CD14-positive monocyte (primary cell): ENCODE results near the gene CTBP2. TPM values are rescaled to one million over a fixed set of nuclear protein-coding genes. Genes with fewer than 3 reads are reported as not detected.

Experiments
- DNase-seq, 3 donors: peaks; one replicate each; pipeline ENCODE4 v3.0.0-alpha.2; 2011 to 2022
- H2AFZ ChIP-seq: 2 replicates; pipeline ENCODE4 v1.6.0; 2012; ENCODE audit warnings: mild to moderate bottlenecking, low read depth, low read length, inconsistent platforms; ENCODE audit not compliant: insufficient read depth, poor library complexity, severe bottlenecking
- H3K27ac ChIP-seq, 2 donors: 1 replicate in 1 of 2; 2 replicates in 1 of 2; pipeline ENCODE4 v1.5.1; 2012 to 2013; ENCODE audit warnings: low read length in 2 of 2, control low read depth in 1 of 2, inconsistent platforms in 1 of 2, low read depth in 1 of 2, mild to moderate bottlenecking in 1 of 2
- H3K27me3 ChIP-seq, 2 donors: one replicate each; pipeline versions ENCODE4 v1.6.0 to v1.6.1; 2011 to 2013; ENCODE audit warnings: low read length in 2 of 2; ENCODE audit not compliant: control insufficient read depth in 2 of 2, insufficient read depth in 2 of 2
- H3K36me3 ChIP-seq, 2 donors: replicated peaks in 1 of 2; 1 replicate in 1 of 2; 2 replicates in 1 of 2; pipeline versions ENCODE4 v1.5.1 to v1.6.1; 2012 to 2013; ENCODE audit warnings: low read length in 2 of 2, control low read depth in 1 of 2, inconsistent platforms in 1 of 2, mild to moderate bottlenecking in 1 of 2; ENCODE audit not compliant: insufficient read depth in 2 of 2, control insufficient read depth in 1 of 2
- H3K4me1 ChIP-seq, 2 donors: 1 replicate in 1 of 2; 2 replicates in 1 of 2; pipeline versions ENCODE4 v1.5.1 to v1.6.1; 2012 to 2013; ENCODE audit warnings: low read length in 2 of 2, control low read depth in 1 of 2, inconsistent platforms in 1 of 2, mild to moderate bottlenecking in 1 of 2, moderate library complexity in 1 of 2; ENCODE audit not compliant: insufficient read depth in 2 of 2, control insufficient read depth in 1 of 2
- H3K4me2 ChIP-seq: replicated peaks from 2 replicates; pipeline ENCODE3; 2012; ENCODE audit warnings: low read length, moderate library complexity, mild to moderate bottlenecking; ENCODE audit not compliant: poor library complexity, severe bottlenecking; ENCODE audit errors: extremely low read depth
- H3K4me3 ChIP-seq, 3 experiments: fragments of 200-600 bp in 1 of 3; sonication (generic) in 1 of 3; replicated peaks in 1 of 3; 1 replicate in 2 of 3; 2 replicates in 1 of 3; pipeline ENCODE4 v1.5.1; 2011 to 2013; ENCODE audit warnings: low read length in 3 of 3, mild to moderate bottlenecking in 3 of 3, control low read depth in 2 of 3, low read depth in 2 of 3, inconsistent platforms in 1 of 3, moderate library complexity in 1 of 3
- H3K79me2 ChIP-seq: 2 replicates; pipeline ENCODE4 v1.6.0; 2012; ENCODE audit warnings: mild to moderate bottlenecking, control low read depth, inconsistent platforms, low read length, moderate library complexity; ENCODE audit not compliant: insufficient read depth
- H3K9ac ChIP-seq: 2 replicates; pipeline ENCODE4 v1.6.0; 2017; ENCODE audit warnings: low read length, mild to moderate bottlenecking; ENCODE audit not compliant: insufficient read depth, poor library complexity, severe bottlenecking
- H3K9me3 ChIP-seq, 2 donors: replicated peaks in 1 of 2; 1 replicate in 1 of 2; 2 replicates in 1 of 2; pipeline versions ENCODE4 v1.5.1 to v1.6.1; 2012 to 2013; ENCODE audit warnings: low read length in 2 of 2, control low read depth in 1 of 2; ENCODE audit not compliant: control insufficient read depth in 1 of 2, insufficient read depth in 1 of 2
- H4K20me1 ChIP-seq: 2 replicates; pipeline ENCODE4 v1.6.0; 2012; ENCODE audit warnings: mild to moderate bottlenecking, low read length, control low read depth, moderate library complexity; ENCODE audit not compliant: insufficient read depth
- H3K27ac Mint-ChIP-seq, 7 donors: one replicate each; pipeline ENCODE4 v1.8.0; 2020; ENCODE audit warnings: mild to moderate bottlenecking in 7 of 7, mixed read lengths in 7 of 7, moderate library complexity in 6 of 7, inconsistent platforms in 2 of 7
- H3K27me3 Mint-ChIP-seq, 3 donors: one replicate each; pipeline ENCODE4 v1.8.0; 2021 to 2022; ENCODE audit warnings: low read depth in 3 of 3, mild to moderate bottlenecking in 3 of 3, mixed read lengths in 3 of 3, moderate library complexity in 3 of 3, inconsistent platforms in 1 of 3
- H3K36me3 Mint-ChIP-seq, 2 donors: one replicate each; pipeline ENCODE4 v1.8.0; 2020; ENCODE audit warnings: mixed read lengths in 2 of 2, inconsistent platforms in 1 of 2, mild to moderate bottlenecking in 1 of 2
- H3K4me1 Mint-ChIP-seq: one replicate; pipeline ENCODE4 v1.8.0; 2020; ENCODE audit warnings: mild to moderate bottlenecking, mixed read lengths
- H3K4me3 Mint-ChIP-seq, 2 donors: one replicate each; pipeline ENCODE4 v1.8.0; 2020; ENCODE audit warnings: mild to moderate bottlenecking in 2 of 2, mixed read lengths in 2 of 2, moderate library complexity in 1 of 2
- H3K9me3 Mint-ChIP-seq, 7 donors: one replicate each; pipeline ENCODE4 v1.8.0; 2020 to 2022; ENCODE audit warnings: mixed read lengths in 7 of 7, mild to moderate bottlenecking in 6 of 7, moderate library complexity in 6 of 7, inconsistent platforms in 2 of 7
- WGBS: methylation state at CpG from one replicate; pipeline ENCODE4 v1.1.5; 2013; ENCODE audit warnings: missing lambda C conversion rate; ENCODE audit not compliant: insufficient coverage; 5-methylcytosine and 5-hydroxymethylcytosine counted together
- intact Hi-C, 2 donors: fragments of 100-400 bp; cut with micrococcal nuclease; formaldehyde crosslinking; loops; one replicate each; pipeline versions ENCODE4 v1.15.0 to v1.15.1; 2023
- polyA plus RNA-seq, 3 donors: library from polyadenylated mRNA; depleted of rRNA in 1 of 3; unstranded in 2 of 3; stranded (reverse) in 1 of 3; fragments of 300-500 nt in 2 of 3; fragments of >200 nt in 1 of 3; fragmentation: Illumina TruSeq in 2 of 3; gene quantifications; 1 replicate in 2 of 3; 2 replicates in 1 of 3; pipeline ENCODE4 v1.2.3, GENCODE V29; 2012 to 2021
- TF ChIP-seq, protein P1 (sequence below): fragments of 200-600 bp; IDR thresholded peaks from one replicate; pipeline ENCODE4 v1.8.0; 2022; ENCODE audit warnings: antibody characterized with exemption, mild to moderate bottlenecking

Gene CTBP2
- polyA plus RNA-seq, 3 donors = 40.9 to 87.1 (median 41.1) TPM

DNA sequence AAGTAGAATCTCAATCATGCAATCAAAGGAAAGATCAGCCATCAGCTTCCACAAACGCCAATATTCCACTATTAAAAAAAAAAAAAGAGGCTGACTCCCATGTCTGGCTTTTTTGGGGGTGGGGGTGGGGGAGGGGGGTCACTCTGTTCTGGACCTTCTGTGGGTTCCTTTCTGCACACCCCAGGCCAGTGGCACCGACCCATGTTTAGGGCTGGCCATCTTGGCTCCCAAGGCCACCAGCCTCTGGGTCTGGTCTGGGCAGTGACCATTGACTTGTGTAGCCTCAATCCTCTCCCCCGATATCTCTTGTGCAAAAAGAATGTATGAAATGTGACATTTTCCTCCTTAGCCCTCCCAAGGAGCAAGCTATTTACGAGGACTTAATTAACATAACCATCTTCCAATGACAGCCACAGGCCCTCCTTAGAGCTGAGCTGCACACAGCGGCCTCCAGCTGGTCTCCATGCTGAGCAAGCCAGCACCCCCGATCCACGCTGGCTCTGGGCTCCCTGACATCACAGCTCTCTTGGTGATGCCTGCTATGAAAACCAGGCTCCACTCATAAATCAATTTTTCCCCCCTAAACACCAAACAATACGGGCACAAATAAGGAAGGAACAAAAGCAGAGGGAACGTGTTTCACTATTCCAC lies 118.4 kb downstream of the CTBP2 start:
- no peak overlapping the region for H3K4me2 ChIP-seq
- TF ChIP-seq, protein P1, sequence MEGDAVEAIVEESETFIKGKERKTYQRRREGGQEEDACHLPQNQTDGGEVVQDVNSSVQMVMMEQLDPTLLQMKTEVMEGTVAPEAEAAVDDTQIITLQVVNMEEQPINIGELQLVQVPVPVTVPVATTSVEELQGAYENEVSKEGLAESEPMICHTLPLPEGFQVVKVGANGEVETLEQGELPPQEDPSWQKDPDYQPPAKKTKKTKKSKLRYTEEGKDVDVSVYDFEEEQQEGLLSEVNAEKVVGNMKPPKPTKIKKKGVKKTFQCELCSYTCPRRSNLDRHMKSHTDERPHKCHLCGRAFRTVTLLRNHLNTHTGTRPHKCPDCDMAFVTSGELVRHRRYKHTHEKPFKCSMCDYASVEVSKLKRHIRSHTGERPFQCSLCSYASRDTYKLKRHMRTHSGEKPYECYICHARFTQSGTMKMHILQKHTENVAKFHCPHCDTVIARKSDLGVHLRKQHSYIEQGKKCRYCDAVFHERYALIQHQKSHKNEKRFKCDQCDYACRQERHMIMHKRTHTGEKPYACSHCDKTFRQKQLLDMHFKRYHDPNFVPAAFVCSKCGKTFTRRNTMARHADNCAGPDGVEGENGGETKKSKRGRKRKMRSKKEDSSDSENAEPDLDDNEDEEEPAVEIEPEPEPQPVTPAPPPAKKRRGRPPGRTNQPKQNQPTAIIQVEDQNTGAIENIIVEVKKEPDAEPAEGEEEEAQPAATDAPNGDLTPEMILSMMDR = no peak
- peaks cover 100% of the 10 kb centered on the region for H4K20me1 ChIP-seq
- intact Hi-C loops = no loop called here
- Mint-ChIP-seq H3K27me3 (peaks cover 0 to 2% (median 0%) of the 10 kb centered on the region in 3 donors), H3K4me3 (no peak overlapping the region), H3K4me1 (peaks cover 35% of the 10 kb centered on the region), H3K27ac (peak overlapping the region in 5 of 7 donors; percentile 21 to 81 (median 60)), H3K9me3 (no peaks in the 10 kb centered on the region), H3K36me3 (peaks cover 20 to 32% of the 10 kb centered on the region in 2 donors)
- 90% methylated on average over 6 of the region's 9 CpGs for WGBS
- peaks cover 9 to 41% of the 10 kb centered on the region in 2 donors for H3K36me3 ChIP-seq
- no peaks in the 10 kb centered on the region for H3K9me3 ChIP-seq
- no peaks in the 10 kb centered on the region for H3K27me3 ChIP-seq
- H3K9ac ChIP-seq = no peak overlapping the region
- no peak overlapping the region for H2AFZ ChIP-seq
- H3K4me1 ChIP-seq = peaks cover 17% of the 10 kb centered on the region in 2 donors
- H3K4me3 ChIP-seq = no peak overlapping the region
- H3K27ac ChIP-seq = peak overlapping the region in 1 of 2 donors; percentile 52
- no peak for DNase-seq
- peaks cover 99% of the 10 kb centered on the region for H3K79me2 ChIP-seq

DNA sequence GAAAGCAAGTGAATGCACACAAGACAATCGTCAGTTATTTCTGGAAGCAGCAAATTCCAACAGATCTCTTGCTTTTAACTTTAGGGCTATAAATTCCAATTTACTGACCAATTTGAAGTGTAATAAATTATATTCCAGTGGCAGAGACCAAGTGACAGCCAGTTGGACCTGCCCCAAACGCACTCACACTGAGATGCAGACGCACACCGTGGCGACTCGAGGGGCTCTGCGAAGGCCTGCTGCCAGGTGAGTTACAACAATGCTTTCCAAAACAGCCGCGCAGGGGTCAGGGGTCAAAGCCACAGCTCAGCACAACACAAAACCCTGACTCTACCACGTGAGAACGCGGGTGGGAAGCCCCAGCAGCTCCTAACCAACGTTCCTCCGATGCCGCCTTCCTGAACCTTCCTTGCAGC lies 121.0 kb downstream of the CTBP2 start:
- Histone ChIP-seq H3K27me3 (no peaks in the 10 kb centered on the region), H3K4me3 (no peak overlapping the region), H4K20me1 (peaks cover 100% of the 10 kb centered on the region), H3K27ac (no peak overlapping the region), H3K4me1 (peaks cover 7 to 9% of the 10 kb centered on the region in 2 donors), H3K36me3 (peaks cover 28 to 64% of the 10 kb centered on the region in 2 donors), H3K79me2 (peaks cover 100% of the 10 kb centered on the region), H3K4me2 (no peak overlapping the region), H3K9ac (no peak overlapping the region), H2AFZ (no peak overlapping the region), H3K9me3 (no peaks in the 10 kb centered on the region)
- intact Hi-C loops = no loop called here
- WGBS = 97% methylated on average over 14 of the region's 15 CpGs
- TF ChIP-seq, protein P1 = no peak
- peaks cover 38 to 51% of the 10 kb centered on the region in 2 donors for H3K36me3 Mint-ChIP-seq
- no peak overlapping the region for H3K4me3 Mint-ChIP-seq
- H3K4me1 Mint-ChIP-seq = peaks cover 19% of the 10 kb centered on the region
- H3K27ac Mint-ChIP-seq = peak overlapping the region in 2 of 7 donors; percentile 23 to 41
- no peaks in the 10 kb centered on the region for H3K9me3 Mint-ChIP-seq
- H3K27me3 Mint-ChIP-seq = peaks cover 0 to 2% (median 0%) of the 10 kb centered on the region in 3 donors
- no peak for DNase-seq
